DOHH2 (cell line): ENCODE results near the gene FBN3.

ENCODE experiments used
- CTCF ChIP-seq: fragments of 200-600 bp; sonication (generic); IDR thresholded peaks from one replicate; pipeline ENCODE4 v1.5.1; 2014; ENCODE audit warnings: antibody characterized with exemption, mild to moderate bottlenecking, low read depth, low read length; ENCODE audit not compliant: poor library complexity, severe bottlenecking
- EZH2phosphoT487 ChIP-seq: fragments of 200-600 bp; sonication (generic); IDR thresholded peaks from 2 replicates; pipeline ENCODE4 v1.6.1; 2017; ENCODE audit warnings: borderline replicate concordance, mild to moderate bottlenecking, antibody characterized with exemption, low read length, moderate library complexity, mixed read lengths

- TF ChIP-seq CTCF (no peak), EZH2phosphoT487 (no peak)
Observed at GRCh38 chr19:8034178-8034525, 115.2 kb downstream of the FBN3 start.
